NOMO-1 (cell line): ENCODE data around the gene ICE2.
A peak's percentile ranks its signal among the peaks of the same experiment; 100 is the strongest.

ENCODE experiments used
- DNase-seq, 2 experiments: peaks; one replicate each; lab custom pipeline; 2025; ENCODE audit not compliant: unreplicated experiment in 2 of 2; lab: John Stamatoyannopoulos, UW

ICE2 gene

GRCh38 chr15:60507596-60508424, 28.9 kb upstream of the ICE2 start:
- peak; percentile 4 to 82 for DNase-seq

- DNase-seq: no peak
These were observed 17.9 kb upstream of the ICE2 start for GRCh38 chr15:60496853-60497252.

- no peak for DNase-seq
These were observed 15.2 kb upstream of the ICE2 start for GRCh38 chr15:60494108-60494507.

GRCh38 chr15:60493166-60493565, 14.2 kb upstream of the ICE2 start:
- no peak for DNase-seq

- peak in 1 of 2 experiments; percentile 6 for DNase-seq
These were observed 7.8 kb upstream of the ICE2 start for GRCh38 chr15:60486742-60487141.

GRCh38 chr15:60485365-60486055, 6.6 kb upstream of the ICE2 start:
- DNase-seq: no peak

- no peak for DNase-seq
These were observed 4.1 kb upstream of the ICE2 start for GRCh38 chr15:60483042-60483441.

GRCh38 chr15:60480888-60481287, 1.9 kb upstream of the ICE2 start:
- DNase-seq: no peak

GRCh38 chr15:60480149-60480548, 1.2 kb upstream of the ICE2 start:
- DNase-seq: no peak

GRCh38 chr15:60479361-60480110, 594 bp upstream of the ICE2 start:
- DNase-seq: peak in 1 of 2 experiments; percentile 83

- DNase-seq: peak in 1 of 2 experiments; percentile 25
These were observed 901 bp downstream of the ICE2 start for GRCh38 chr15:60477916-60478565.

- DNase-seq: no peak
These were observed 1.8 kb downstream of the ICE2 start for GRCh38 chr15:60477164-60477563.

- DNase-seq: no peak
These were observed 2.2 kb downstream of the ICE2 start for GRCh38 chr15:60476713-60477112.

GRCh38 chr15:60473135-60473534, 5.8 kb downstream of the ICE2 start:
- no peak for DNase-seq

GRCh38 chr15:60471314-60471713, 7.6 kb downstream of the ICE2 start:
- DNase-seq: no peak

GRCh38 chr15:60469893-60470641, 8.9 kb downstream of the ICE2 start:
- DNase-seq: no peak

GRCh38 chr15:60464836-60465630, 13.9 kb downstream of the ICE2 start:
- DNase-seq: no peak

- DNase-seq: no peak
These were observed 16.9 kb downstream of the ICE2 start for GRCh38 chr15:60462027-60462426.

- no peak for DNase-seq
These were observed 18.0 kb downstream of the ICE2 start for GRCh38 chr15:60460931-60461330.
